OCI-LY3 (cell line): ENCODE results near the gene TBX4.

Experiments used
- H2AFZ ChIP-seq: fragments of 200-600, 300-600 bp; shearing (Covaris generic); 2 replicates; pipeline ENCODE4 v1.6.0; 2014; ENCODE audit warnings: antibody characterized with exemption, low read depth, low read length
- H3K27ac ChIP-seq: fragments of 200-600, 300-600 bp; sonication (generic); 2 replicates; pipeline ENCODE4 v1.5.1; 2014; ENCODE audit warnings: mild to moderate bottlenecking, low read length, moderate library complexity, mixed read lengths
- H3K27me3 ChIP-seq: fragments of 200-600, 300-600 bp; sonication (generic); 2 replicates; pipeline ENCODE4 v1.6.1; 2014; ENCODE audit warnings: low read depth, low read length, mixed read lengths
- H3K36me3 ChIP-seq: fragments of 200-600, 300-600 bp; sonication (generic); replicated peaks from 2 replicates; pipeline ENCODE3; 2014; ENCODE audit warnings: low read depth, low read length, mixed read lengths
- H3K4me1 ChIP-seq: fragments of 300-600, 200-600 bp; sonication (generic); 2 replicates; pipeline ENCODE4 v1.6.1; 2014; ENCODE audit warnings: low read length, mixed read lengths
- H3K4me2 ChIP-seq: fragments of 200-600, 300-600 bp; sonication (generic); 2 replicates; pipeline ENCODE4 v1.6.1; 2014; ENCODE audit warnings: low read length, mixed read lengths
- H3K4me3 ChIP-seq: fragments of 300-600, 200-600 bp; sonication (generic); 2 replicates; pipeline ENCODE4 v1.5.1; 2014; ENCODE audit warnings: antibody characterized with exemption, mild to moderate bottlenecking, low read length, moderate library complexity
- H3K79me2 ChIP-seq: fragments of 300-600, 200-600 bp; shearing (Covaris generic); 2 replicates; pipeline ENCODE4 v1.6.1; 2014; ENCODE audit warnings: mild to moderate bottlenecking, low read length, mixed read lengths
- H3K9ac ChIP-seq: fragments of 300-600, 200-600 bp; shearing (Covaris generic); 2 replicates; pipeline ENCODE4 v1.6.0; 2014; ENCODE audit warnings: mild to moderate bottlenecking, low read length, moderate library complexity
- H3K9me3 ChIP-seq: fragments of 200-600, 300-600 bp; shearing (Covaris generic); 2 replicates; pipeline ENCODE4 v1.6.1; 2014; ENCODE audit warnings: low read length, mixed read lengths; ENCODE audit not compliant: insufficient read depth
- H4K20me1 ChIP-seq: fragments of 200-600, 300-600 bp; sonication (generic); 2 replicates; pipeline ENCODE4 v1.6.1; 2016; ENCODE audit warnings: low read length, mixed read lengths; ENCODE audit not compliant: insufficient read depth
- EZH2phosphoT487 ChIP-seq: fragments of 200-600 bp; shearing (Covaris generic); IDR thresholded peaks from 2 replicates; pipeline ENCODE4 v1.6.1; 2018; ENCODE audit warnings: antibody characterized with exemption, mixed run types, low read depth
- TF ChIP-seq, protein P1 (sequence below): fragments of 200-600, 300-600 bp; sonication (generic); IDR thresholded peaks from 2 replicates; pipeline ENCODE4 v1.5.1; 2014; ENCODE audit warnings: antibody characterized with exemption, low read length, low read depth

TBX4 gene

DNA sequence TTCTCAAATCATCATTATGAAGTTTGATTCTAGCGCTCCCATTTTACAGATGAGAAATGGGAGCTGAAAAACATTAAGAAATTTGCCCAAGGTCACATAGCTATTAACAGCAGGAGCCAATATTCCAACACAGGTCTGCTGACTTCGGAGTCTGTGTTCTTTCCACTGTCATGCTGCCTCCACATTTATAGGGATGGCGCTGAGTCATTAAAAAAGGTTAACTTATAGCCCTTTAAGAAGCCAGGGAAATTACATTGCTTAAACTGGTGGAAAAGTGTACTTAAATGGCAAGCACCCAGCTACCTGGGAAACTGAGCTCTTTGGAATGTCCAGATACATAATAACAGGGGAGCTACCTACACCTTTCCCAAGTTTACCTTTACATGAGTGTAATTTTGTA, 65.0 kb downstream of the TBX4 start:
- no peak overlapping the region for H3K4me3 ChIP-seq
- TF ChIP-seq EZH2phosphoT487, result no peak
- TF ChIP-seq, protein P1, sequence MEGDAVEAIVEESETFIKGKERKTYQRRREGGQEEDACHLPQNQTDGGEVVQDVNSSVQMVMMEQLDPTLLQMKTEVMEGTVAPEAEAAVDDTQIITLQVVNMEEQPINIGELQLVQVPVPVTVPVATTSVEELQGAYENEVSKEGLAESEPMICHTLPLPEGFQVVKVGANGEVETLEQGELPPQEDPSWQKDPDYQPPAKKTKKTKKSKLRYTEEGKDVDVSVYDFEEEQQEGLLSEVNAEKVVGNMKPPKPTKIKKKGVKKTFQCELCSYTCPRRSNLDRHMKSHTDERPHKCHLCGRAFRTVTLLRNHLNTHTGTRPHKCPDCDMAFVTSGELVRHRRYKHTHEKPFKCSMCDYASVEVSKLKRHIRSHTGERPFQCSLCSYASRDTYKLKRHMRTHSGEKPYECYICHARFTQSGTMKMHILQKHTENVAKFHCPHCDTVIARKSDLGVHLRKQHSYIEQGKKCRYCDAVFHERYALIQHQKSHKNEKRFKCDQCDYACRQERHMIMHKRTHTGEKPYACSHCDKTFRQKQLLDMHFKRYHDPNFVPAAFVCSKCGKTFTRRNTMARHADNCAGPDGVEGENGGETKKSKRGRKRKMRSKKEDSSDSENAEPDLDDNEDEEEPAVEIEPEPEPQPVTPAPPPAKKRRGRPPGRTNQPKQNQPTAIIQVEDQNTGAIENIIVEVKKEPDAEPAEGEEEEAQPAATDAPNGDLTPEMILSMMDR, result no peak
- H3K27me3 ChIP-seq, result 0 out of 2 replicates have a peak, but pooled peaks cover 9% of the 10 kb centered on the region
- H3K4me2 ChIP-seq, result no peak overlapping the region
- H3K9me3 ChIP-seq, result no peaks in the 10 kb centered on the region
- H3K79me2 ChIP-seq, result no peaks in the 10 kb centered on the region
- no peaks in the 10 kb centered on the region for H4K20me1 ChIP-seq
- H3K4me1 ChIP-seq, result no peaks in the 10 kb centered on the region
- no peak overlapping the region for H3K9ac ChIP-seq
- H3K27ac ChIP-seq, result no peak overlapping the region
- no peaks in the 10 kb centered on the region for H3K36me3 ChIP-seq
- no peak overlapping the region for H2AFZ ChIP-seq

DNA sequence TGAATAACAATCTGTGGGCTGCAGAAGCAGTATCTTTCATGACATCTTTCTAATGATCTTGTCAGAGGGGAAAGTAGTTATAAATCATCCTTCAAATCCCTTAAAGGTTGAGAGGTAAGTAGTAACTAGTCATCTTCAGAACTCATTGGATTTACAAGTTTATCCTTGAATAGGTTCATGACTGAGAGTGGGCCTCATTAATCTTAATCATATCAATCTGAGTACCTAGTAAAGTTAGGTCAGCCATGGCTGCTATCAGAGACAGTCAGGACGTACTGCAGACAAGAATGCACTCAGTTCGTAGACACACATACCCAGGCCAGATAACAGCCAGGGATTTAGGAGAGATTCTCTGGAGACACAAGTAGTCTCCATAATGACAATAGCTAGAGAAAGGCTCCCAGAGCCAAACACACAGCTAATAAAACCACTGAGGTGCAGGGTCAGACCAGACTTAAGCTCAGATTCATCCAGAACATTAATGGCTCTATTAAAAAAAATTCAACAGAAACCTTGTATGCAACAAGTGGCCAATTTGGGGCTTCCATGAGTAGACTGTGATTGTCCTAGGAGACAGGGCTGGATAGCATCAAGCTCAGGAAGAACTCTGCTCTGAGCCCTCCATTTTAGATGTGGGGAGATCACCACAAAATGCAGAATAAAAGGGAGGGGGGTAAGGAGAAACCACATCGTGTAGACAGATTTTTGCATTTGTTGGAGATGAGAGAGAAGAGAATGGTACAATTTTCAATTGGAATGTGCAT, 65.8 kb downstream of the TBX4 start:
- TF ChIP-seq, protein P1, result no peak
- no peak for TF ChIP-seq EZH2phosphoT487
- Histone ChIP-seq H3K79me2 (no peaks in the 10 kb centered on the region), H3K4me2 (no peak overlapping the region), H3K27ac (no peak overlapping the region), H2AFZ (no peak overlapping the region), H3K4me1 (no peaks in the 10 kb centered on the region), H3K36me3 (no peaks in the 10 kb centered on the region), H3K9ac (no peak overlapping the region), H3K27me3 (0 out of 2 replicates have a peak, but pooled peaks cover 9% of the 10 kb centered on the region), H4K20me1 (no peaks in the 10 kb centered on the region), H3K9me3 (no peaks in the 10 kb centered on the region), H3K4me3 (no peak overlapping the region)

DNA sequence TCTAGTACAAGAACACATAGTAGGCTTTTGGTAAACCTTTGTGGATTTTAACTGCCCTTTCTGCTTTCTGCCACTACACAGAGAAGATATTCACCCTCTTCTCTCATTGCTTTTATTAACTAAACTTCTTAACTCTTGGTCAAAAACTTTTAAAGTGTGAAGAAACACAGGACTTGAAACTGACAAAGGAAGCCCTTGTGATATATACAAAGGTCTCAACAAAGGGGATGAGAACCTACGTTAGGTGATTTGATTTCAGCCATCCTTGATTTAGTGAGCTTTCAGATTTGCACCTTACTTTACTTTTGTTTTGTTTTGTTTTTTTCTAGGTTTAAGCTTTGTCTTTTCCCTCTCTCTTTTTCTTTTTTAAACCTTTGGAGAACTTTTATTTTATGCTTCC, 66.9 kb downstream of the TBX4 start:
- no peak overlapping the region for H3K9ac ChIP-seq
- no peak overlapping the region for H2AFZ ChIP-seq
- H3K4me1 ChIP-seq, result no peaks in the 10 kb centered on the region
- no peak overlapping the region for H3K27ac ChIP-seq
- no peaks in the 10 kb centered on the region for H3K9me3 ChIP-seq
- H3K4me2 ChIP-seq, result no peak overlapping the region
- H3K4me3 ChIP-seq, result no peak overlapping the region
- no peaks in the 10 kb centered on the region for H4K20me1 ChIP-seq
- no peaks in the 10 kb centered on the region for H3K36me3 ChIP-seq
- H3K79me2 ChIP-seq, result no peaks in the 10 kb centered on the region
- 0 out of 2 replicates have a peak, but pooled peaks cover 9% of the 10 kb centered on the region for H3K27me3 ChIP-seq
- no peak for TF ChIP-seq EZH2phosphoT487
- TF ChIP-seq, protein P1, result no peak

DNA sequence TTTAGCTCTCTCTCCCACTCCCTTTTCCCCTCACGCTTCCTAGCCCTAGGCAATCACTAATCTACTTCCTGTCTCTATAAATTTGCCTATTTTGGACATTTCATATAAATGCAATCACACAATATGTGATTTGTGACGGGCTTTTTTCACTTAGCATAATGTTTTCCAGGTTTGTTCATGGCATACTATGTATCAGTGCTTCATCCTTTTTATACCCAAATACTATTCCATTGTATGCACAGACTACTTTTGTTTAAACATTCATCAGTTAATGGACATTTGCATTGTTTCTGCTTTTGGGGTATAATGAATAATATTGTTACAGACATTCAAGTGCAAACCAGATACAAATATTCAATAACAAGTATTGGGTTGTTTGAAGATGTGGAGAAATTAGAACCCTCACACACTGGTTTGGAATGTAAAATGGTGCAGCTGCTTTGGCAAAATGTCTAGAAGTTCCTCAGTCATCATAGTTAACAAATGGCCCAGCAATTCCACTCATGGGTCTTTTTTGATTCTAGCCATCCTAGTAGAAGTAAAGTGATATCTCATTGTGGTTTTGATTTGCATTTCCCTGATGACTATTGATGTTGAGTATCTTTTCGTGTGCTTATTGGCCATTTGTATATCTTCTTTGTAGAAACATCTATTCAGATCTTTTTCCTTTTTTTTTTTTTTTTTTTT, 67.7 kb downstream of the TBX4 start:
- Histone ChIP-seq H3K27me3 (0 out of 2 replicates have a peak, but pooled peaks cover 9% of the 10 kb centered on the region), H3K79me2 (no peaks in the 10 kb centered on the region), H3K9ac (no peak overlapping the region), H4K20me1 (no peaks in the 10 kb centered on the region), H3K9me3 (no peaks in the 10 kb centered on the region), H3K27ac (no peak overlapping the region), H3K36me3 (no peaks in the 10 kb centered on the region), H3K4me2 (no peak overlapping the region), H3K4me1 (no peaks in the 10 kb centered on the region), H2AFZ (no peak overlapping the region), H3K4me3 (no peak overlapping the region)
- no peak for TF ChIP-seq EZH2phosphoT487
- TF ChIP-seq, protein P1, result no peak
